NCI-H524 treated with DMSO at 0.1 percent for 48 hours (cell line): ENCODE measurements around the gene PALLD.

Experiments used
- DNase-seq: peaks from one replicate; lab custom pipeline; 2025; lab: John Stamatoyannopoulos, UW

PALLD gene

DNA sequence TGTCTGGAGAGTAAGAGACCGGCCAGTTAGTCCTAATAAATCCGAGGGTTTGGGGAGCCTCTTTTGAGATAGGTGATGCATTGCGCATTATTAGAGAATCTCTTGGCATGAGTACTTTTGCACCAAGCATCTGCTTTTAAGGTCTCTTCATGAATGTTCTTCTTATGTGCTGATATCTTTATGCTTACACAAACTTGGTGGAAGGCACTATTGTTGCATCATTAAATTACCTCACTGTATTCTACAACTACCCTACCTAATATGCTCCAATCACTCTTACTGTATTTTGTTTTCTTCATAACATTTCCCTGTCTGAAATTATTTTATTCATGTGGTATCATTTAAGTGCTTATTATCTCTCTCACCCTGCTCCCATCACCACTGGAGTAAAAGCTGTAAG, 151.6 kb downstream of the PALLD start:
- DNase-seq = no peak

- DNase-seq = no peak
Observed at GRCh38 chr4:168648929-168649328, 152.1 kb downstream of the PALLD start.

DNA sequence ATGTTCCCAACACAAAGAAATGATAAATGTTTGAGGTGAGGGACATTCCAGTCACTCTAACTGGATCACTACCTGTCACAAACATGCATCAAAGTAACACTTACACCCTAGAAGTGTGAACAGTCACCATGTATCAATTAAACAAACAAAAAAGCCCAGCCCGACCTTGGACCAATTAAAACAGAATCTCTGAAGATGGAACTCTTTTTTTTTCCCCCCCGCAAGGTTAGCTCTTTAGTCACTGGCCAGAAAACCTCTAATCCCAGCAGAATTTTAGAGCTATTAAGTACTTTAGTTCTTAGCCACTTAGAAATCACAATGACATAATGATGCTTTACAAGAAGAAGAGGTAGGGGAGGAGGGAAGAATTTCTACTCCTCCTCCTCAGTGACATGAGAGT, 154.5 kb downstream of the PALLD start:
- DNase-seq = no peak

DNA sequence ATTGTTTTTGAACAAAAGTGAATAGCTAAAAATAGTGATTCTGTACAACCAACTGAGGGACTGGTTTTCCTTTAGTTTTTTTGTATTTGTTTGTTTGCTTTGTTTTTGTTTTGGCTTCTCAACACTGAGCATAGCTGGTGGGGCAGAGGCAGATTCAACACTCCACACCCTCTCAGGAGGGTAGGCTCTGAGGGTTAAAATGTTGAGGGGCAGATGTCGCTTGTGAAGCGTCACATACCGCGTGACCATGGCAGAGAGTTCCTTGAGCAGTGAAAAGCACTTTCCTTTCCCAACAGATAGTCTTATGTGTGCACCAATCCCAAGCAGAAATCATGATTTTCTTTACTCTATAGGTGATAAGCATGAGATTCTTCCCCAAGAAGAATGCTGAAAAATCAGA, 155.0 kb downstream of the PALLD start:
- no peak for DNase-seq

GRCh38 chr4:168652755-168653154, 155.9 kb downstream of the PALLD start:
- DNase-seq = no peak

DNA sequence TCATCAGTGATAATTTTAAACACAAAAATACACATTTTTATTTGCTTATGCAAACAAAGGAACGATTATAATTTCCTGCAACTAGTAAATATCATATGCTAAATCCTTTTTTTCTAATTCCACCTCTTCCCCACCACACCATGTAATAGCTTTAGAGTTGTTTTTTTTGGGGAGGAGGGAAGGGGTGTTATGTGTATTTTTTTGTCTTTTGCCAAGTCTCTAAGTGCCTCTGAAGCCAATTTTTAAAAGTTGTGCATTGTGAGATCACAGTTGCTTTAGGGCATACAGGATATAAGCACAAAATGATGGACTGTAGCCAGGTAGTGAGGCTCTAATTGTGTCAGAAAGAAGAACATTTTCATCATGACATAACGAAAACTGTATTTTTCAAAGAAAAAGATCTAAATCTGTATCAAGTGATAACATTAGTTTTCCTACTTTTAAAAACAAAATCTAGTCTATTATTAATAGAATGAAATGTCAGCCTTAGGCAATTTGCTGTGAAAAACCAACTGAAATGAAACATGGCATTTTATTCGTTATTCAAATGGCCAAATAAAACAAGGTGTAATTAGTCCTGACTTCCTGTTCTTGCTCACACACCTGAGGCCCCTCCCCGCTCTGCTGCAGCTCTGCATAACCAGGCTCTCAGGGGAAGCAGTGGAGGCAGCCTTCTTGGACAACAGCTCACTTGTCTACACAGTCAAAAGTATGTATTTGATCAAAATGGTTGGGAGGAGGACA, 157.4 kb downstream of the PALLD start:
- DNase-seq = no peak

DNA sequence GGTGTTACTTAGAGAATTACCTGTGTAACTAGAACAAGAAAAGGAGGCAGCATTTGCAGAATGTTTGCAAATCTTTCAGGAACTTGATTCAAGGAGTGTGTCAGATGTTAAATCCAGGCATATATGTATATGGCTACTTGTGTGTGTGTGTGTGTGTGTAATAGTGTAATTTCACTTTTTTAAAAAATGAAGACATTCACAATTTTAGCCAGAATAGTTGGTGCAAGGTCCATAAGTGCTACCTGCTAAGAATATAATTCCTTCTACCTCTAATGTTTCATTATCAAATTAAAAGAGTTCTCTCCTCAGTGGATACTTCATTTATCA, 158.0 kb downstream of the PALLD start:
- DNase-seq = no peak

DNA sequence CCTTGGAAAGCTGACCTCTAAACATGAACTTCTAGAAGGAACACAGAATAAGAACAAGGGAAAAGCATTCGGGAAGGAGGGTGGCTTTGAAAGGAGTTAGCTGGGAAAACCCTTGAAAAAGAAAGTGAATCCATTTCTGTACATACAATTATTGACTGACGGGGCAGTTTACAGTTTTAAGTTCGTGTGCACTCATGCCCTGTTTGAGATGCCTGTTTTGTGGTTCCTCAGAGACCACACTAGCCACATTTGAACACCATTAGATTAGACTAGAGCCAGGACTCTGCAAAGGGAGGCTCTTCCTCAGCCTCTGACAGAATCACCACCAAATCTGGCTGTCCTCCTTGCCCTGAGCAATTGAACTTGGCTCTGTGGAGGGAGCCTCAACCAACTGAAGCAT, 158.3 kb downstream of the PALLD start:
- DNase-seq = no peak

DNA sequence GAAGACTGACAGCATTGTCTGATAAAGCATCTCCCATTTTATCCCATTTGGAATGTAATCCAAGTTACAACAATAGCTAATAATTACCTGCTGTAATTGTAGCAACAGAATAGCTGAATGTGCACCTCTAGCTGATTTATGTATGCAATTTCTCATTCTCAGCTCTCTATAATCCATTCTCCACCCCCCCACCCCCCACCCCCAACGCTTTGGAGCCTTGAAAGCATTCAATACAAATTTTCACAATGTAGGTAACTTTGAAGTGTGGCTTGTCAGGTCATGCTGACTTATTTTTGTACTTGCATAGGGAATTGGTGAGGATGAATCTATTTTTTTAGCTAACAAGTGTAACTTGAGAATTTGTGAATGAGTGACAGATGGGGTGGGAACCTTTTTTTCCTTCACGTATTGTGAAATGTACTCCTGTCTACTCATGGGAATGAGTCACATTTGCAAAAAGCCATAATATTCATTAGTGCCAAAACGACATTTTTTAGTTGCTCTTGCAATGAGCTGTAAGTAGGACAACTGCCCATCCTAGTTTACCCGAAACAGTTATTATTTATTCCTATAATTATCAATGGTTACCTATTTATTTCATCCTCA, 159.3 kb downstream of the PALLD start:
- no peak for DNase-seq

DNA sequence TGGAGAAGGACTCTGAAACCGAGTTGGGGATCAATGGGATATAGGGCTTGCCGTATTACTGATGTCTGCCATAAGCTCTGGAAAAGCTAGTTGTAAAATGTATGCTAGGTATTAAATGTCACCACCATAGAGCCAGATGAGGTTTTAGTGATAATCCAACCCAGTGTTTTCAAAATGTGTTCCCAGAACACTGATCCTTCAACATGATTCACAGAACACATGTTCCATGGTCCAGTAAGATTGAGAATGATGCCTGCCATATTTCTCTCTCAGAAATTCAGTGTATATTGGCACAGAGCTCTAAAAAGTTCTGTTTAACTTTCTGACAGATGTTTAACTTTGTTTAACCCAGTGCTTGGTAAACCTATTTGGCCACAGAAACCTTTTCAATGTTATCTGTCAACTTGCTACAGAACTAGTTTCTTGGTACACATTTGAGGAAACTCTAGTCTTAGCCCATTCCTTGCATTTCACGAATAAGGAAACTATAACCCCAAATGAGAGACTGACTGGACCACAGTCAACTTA, 160.2 kb downstream of the PALLD start:
- no peak for DNase-seq

- no peak for DNase-seq
Observed at GRCh38 chr4:168658751-168659150, 161.9 kb downstream of the PALLD start.

DNA sequence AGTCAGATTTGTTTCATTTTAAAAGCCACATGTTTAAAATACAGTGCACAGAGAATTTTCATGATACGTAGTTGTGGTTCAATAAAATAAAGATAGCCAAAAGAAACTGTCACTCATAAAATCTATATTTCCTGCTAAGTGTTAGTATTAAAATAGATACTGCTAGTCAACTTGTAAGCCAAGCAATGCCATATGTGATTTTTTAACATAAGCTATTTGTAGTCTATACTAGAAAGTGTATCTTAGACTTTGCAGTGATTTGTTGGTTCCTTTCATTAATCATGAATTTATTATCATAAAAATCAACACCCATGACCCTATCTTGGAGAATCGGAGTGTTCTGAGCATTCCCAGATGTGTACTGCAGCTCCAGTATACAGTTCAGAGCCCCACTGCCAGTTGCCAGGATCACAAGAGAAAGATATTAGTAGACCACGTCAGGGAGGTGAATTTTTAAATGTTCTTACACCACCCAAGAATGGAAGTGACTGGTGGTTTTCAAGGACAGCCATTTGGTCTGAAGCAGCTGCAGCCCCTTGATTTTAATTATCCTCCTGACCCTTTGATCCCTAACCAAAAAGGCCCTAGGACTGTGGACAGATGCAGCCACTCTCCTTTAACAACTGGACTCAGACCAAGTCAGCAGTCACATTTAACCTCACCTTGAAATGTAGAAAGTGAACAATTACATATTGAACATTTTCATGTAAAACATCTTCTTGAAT, 163.1 kb downstream of the PALLD start:
- DNase-seq = no peak

GRCh38 chr4:168662297-168662984, 165.6 kb downstream of the PALLD start:
- no peak for DNase-seq

- DNase-seq = no peak
Observed at GRCh38 chr4:168664242-168664891, 167.5 kb downstream of the PALLD start.

- no peak for DNase-seq
Observed at GRCh38 chr4:168666531-168666930, 169.7 kb downstream of the PALLD start.

DNA sequence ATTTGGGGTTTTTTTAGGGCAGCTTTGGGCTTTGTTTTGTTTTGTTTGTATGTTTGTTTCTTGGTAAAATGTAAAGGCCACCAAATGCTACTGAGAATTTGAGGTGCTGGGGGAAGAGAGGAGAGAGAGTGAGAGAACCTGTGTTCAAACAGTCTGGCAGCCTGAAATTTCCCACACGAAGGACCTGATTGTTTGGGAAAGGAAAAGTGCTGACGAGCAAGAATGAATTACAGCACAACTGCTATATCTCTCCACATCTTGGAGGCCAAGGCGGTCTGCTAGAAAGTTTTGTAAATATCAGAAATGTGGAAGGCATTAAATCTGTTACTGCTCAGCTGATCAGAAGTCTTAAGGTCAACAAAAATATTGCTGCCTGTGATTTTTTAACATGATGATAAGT, 170.5 kb downstream of the PALLD start:
- no peak for DNase-seq

- no peak for DNase-seq
Observed at GRCh38 chr4:168667921-168668320, 171.1 kb downstream of the PALLD start.

DNA sequence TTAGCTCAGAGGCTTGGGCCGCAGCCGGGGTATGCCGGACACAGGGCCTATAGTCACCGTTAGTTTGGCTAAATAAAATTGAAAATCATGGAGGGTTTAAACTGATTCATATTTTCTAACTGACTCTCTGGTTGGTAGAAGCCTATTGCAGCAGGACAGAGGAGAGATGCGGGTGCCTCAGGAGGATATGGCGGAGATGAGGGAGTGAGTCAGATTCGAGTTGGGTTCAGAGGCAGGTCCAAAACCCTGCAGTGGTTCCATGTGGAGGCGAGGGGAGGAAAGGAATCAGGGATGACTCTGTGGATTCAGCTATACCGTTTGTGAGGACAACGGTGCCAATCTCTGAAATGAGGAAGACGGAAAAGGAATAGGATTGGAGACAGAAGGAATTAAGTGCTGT, 176.6 kb downstream of the PALLD start:
- no peak for DNase-seq

DNA sequence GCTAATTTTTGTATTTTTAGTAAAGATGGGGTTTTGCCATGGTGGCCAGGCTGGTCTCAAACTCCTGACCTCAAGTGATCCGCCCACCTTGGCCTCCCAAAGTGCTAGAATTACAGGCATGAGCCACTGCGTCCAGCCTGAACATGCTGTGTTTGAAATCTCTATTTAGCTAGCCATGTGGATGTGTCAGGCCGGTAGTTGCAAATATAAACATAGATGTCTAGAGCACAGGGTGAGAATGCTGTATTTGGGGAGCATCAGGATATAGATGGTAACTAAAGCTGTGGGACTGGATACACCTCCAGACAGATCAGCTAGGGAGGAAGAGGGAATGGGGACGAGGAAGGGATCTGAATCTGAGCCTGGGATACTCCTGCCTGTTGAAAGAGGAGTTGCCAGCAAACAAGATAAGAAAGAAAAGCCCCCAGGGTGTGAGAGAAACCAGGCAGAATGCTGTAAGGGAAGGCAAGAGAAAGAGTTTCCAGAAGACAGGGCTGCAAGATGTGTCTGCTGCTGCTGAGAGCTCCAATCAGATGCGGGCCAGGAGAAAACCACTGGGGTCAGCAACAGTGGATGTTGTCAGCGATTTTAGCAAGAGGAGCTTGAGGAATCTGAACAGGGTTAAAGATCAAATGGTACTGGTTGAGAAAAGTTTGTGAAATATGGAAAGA, 177.4 kb downstream of the PALLD start:
- DNase-seq = no peak

DNA sequence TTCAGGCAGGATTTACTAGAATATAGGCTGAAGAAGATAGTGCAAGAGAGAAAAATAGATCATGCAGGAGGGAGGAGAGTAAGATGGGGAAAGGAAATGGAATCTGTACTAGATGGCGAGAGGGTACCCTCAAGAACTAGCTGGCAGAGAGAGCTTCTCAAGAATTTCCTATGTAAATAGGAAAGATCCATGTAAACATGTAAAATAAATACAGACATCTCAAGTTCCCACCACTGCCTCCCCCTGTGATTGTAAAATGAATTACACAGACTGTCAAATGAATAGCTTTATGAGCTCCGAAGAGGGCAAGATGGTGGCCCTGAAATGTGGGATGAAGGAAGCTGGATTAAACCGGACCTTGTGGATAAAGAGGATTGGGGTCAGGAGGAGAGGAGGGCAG, 178.0 kb downstream of the PALLD start:
- DNase-seq = no peak

DNA sequence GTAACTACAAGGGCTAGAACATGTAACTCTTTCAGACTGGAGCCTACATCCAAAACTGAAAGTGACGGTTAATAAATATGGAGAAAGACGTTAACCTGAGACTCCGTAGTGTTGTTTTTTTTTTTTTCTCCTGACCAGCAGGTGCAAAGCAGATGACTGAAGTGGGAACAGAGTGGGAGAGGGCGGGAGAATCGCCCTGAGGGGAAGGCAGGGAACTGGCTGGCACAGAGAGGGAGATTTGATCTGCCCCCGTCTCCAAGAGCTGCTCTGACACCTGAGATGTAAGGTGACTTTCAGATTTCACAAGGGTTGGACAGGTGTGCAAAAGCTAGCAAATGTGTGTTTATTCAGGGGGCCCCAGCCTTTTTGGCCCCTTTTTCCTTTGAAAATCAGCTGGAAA, 180.2 kb downstream of the PALLD start:
- DNase-seq = no peak

- no peak for DNase-seq
Observed at GRCh38 chr4:168677879-168678278, 181.0 kb downstream of the PALLD start.
